Measurements from ENCODE around the gene CAPN12.

Gene CAPN12

GRCh38 chr19:38737921-38738737, 6.1 kb downstream of the CAPN12 start:
- no peak for DNase-seq

- DNase-seq = peak in 2 of 6 experiments; percentile 23 to 30
Measured at GRCh38 chr19:38737281-38737865, 6.9 kb downstream of the CAPN12 start.

DNA sequence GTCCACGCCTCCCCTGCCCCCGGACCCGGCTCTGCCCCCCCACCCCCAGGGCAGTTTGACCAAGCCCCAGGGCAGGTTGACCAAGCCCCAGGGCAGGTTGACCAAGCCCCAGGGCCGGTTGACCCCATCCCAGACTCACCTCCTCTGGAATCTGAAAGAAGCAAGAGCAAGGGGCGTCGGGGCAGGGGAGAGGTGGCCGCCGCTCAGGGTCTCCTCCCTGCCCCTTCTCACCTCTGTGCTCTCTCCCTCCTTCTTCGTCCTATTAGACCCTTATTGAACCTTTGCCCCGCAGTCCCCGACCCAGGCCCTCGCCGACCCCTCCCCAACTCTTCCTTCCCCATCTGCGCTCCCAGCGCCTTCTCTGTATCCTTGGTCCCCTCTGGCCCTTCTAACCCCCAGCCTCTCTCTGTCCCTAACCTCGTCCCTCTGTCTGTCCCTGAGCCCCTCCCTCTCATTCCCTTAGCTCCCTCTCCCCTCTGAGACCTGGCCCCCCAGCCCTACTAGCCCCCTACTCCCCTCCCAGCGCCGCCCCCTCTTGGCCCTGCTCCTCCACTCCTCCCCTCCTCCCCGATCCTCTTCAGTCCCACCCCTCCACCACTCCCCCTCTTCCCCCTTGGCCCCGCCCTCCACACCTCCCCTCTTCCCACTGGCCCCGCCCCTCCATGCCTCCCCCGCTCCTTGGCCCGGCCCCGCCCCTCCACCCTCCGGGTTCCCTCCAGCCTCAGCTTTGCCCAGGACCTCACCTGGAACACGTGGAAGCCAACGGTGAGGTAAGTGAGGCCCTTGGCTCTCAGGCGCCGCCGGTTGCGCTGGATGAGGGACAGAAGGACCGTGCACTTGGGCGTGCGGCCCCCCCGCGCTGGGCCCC, 7.6 kb downstream of the CAPN12 start:
- DNase-seq = peak in 5 of 6 experiments; percentile 30 to 56 (median 45)

- peak in 5 of 6 experiments; percentile 17 to 49 (median 36) for DNase-seq
Measured at GRCh38 chr19:38736036-38736412, 8.2 kb downstream of the CAPN12 start.

DNA sequence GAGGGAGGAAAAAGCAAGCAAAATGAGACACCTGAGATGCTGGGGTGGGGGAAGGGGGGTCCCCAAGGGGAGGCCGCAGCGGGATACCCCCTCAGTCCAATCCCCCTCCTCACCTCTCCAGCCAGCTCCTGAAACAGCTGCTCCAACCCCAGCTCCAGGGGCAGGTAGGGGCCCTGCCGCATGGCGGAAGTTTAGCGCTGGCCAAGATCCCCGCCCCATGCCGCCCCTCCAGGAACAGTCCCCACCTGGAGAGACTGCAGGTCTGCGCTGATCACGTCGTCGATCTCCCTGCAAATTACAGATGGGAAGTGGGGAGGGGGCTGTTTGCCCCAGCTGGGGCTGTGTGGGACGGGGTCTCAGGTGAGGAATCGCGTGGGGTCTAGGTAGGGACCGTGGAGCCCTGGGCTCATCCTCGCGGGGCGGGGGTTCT, 9.0 kb downstream of the CAPN12 start:
- peak in 4 of 6 experiments; percentile 18 to 57 (median 41) for DNase-seq

DNA sequence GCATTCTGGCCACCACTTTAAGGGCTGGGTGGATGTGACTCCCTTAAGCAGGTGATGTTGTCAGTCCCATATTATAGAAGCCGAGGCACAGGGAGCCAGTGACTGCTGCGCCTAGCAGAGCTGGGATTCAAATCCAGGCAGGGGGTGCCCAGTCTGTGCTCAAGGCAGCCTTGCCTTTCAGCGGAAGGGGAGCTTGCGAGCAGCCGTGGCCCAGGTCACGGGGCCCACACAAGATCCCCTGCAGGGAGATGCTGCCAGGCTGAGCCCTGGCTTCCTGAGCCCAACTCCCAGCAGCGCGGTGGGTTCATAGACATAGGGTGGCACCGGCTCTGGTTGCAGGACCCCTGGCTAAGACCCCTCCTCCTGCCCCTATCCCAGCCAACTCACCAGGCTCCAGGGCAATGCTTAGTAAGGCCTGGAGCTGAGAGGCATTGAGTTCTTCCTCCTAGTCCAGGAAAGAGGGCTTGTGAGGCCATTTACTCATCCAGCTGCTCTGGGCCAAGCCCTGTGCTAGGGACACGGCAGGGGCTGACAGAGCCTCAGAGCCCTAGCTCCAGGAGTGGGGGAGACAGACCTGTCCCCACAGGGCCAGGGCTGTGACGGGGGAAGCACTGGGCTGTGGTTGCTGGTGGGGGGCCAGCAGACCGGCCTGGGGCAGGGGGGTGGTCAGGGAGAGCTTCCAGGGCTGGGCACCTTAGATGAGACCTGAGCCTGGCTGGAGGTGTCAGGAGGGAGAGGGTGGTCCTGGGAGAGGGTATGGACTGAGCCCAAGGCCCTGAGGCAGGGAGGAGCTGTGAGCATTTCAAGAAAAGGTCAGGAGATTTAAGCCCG, 9.6 kb downstream of the CAPN12 start:
- peak in 5 of 6 experiments; percentile 10 to 57 (median 22) for DNase-seq

DNA sequence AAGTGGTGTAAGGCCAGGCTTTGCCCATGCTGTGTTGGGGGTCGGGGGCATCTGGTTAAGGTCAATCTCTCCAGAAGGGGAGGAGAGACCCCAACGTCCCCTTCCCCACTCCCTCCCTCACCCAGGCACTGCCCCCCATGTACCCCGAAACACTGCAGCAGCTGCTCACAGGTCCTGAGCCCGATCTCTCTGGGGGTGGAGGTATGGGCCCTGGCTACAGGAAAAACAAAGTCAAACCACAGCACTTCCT, 10.2 kb downstream of the CAPN12 start:
- DNase-seq = no peak

DNA sequence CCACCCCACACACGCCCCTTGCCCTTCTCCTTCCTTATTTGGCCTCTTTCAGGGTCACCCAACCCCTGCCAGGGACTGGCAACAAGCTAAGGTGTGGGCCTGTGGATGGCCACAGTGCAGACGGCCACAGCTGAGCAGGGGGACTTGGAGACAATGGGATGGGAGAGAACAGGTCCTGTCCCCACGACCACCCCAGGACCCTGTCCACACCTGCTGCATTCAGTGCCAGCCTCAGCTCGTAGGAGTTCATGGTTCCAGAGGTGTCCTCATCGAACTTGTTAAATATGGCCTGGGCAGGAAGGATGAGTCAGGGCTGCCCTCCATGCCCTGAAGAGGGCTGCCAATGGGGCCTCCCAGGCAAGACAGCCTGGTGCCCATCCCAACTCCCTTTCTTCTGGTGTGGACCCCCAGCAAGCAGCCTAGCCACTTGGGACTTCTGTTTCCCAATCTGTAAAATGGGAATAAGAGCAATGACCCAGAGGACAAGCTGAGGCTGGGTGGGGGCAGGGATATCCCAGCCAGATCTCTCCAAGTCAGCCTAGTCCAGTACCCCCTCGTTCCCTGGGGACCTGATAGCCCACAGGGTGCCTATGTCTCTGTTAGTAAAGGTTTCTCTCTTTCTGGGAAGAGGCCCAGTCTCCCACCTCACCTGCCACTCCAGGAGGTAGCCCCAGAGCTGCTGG, 10.6 kb downstream of the CAPN12 start:
- no peak for DNase-seq

GRCh38 chr19:38733241-38733492, 11.1 kb downstream of the CAPN12 start:
- DNase-seq = no peak

DNA sequence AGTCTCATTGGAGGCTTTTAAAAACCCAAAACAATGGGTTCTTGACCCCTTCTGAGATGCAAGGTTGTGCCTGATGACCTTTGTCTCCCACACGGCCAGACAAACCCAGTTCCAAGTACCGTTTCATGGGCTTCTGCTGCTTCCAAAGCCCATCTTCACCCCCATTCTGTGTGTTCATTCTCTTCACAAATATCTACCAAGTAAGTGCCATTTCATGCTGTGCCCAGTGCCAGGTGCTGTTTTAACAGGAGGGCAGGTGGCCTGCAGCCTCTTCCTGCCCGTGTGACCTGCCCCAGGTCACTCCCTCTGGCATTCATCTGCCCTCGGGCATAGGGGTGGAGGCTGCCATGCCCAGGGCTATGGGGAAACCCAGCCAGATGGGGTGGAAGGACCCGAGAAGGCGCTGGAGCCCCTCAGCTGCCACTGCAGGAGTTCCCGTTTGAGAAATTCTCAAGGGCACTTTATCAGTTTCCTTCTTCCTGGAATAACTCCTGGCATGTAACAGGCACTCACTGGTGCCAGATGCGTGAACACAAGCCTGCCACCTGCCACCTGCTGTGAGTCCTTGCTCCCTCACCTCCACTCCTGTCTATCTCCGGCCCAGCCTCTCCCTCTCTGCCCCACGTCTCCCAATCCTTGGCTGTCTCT, 12.5 kb downstream of the CAPN12 start:
- DNase-seq = peak in 1 of 6 experiments; percentile 9

DNA sequence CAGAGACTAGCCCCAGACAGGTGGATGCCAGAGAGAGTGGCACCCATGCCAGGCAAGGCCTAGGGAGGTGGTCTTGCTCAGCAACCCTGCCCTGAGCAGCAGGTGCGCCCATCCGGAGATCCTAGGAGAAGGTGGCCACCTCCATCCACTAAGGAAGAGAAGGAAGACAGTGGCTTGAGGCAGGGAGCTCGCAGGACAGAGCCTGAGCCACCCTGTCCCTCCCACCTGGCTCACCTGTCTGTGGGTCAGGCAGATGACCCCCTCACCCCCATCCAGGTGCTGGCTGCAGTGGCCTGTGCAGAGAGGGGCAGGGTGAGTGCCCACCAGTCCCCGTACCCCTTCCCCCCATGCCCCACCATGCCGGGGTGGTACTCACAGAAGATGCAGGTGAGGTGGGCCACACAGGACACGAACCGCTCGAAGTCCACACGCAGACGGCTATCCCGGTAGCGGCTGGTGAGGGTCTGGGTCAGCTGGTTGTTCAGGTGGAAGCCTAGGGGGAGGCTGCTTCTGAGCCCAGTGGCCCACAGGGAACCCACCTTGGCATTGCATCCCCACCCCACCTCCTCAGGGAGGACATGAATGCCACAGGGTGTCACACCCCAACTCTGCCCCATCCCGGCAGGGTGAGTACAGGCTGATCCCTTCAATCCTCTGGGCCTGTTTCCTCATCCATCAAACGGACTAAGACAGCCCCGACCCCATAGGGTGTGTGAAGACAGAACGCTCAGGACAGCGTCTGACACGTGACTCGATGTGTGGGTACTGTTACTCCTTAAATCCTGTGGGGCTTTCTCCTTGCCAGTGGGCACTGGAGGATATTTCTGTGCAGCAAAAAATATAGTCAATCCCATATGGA, 13.3 kb downstream of the CAPN12 start:
- DNase-seq = no peak

DNA sequence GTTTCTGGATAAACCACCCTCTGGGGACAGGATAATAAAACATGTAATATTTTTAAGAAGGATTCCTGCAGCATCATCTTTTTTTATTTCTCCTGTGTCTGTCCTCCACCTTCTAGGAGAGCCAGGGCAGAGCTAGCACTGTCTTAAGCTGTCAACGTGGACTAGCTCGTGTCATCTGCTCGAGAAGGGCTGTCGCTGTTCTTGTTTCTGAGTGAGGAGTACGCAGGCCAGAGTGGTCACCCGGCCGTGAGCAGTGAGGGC, 13.9 kb downstream of the CAPN12 start:
- DNase-seq = no peak

- DNase-seq = peak; percentile 52 to 79 (median 69)
Measured at GRCh38 chr19:38729653-38730469, 14.4 kb downstream of the CAPN12 start.

DNA sequence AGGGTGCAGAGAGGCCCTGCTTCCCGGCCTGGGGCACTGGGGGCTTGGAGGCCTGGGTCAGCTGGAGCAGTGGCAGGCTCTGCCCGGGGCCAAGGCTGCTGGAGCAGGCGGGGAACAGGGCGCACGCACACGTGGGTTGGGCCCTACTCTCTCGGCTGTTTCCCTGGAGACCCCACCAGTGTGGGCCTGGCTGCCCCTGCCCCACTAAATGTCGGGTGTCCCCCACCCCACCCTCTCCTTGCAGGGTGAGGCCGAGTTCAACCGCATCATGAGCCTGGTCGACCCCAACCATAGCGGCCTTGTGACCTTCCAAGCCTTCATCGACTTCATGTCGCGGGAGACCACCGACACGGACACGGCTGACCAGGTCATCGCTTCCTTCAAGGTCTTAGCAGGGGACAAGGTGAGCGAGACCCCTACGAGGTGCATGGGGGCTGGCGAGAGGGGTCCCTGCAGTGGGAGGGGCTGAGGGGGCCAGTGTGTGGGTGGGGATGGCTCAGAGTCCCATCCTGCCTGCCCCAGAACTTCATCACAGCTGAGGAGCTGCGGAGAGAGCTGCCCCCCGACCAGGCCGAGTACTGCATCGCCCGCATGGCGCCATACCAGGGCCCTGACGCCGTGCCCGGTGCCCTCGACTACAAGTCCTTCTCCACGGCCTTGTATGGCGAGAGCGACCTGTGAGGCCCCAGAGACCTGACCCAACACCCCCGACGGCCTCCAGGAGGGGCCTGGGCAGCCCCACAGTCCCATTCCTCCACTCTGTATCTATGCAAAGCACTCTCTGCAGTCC, 15.3 kb downstream of the CAPN12 start:
- no peak for DNase-seq

GRCh38 chr19:38727868-38728660, 16.2 kb downstream of the CAPN12 start:
- DNase-seq = no peak

DNA sequence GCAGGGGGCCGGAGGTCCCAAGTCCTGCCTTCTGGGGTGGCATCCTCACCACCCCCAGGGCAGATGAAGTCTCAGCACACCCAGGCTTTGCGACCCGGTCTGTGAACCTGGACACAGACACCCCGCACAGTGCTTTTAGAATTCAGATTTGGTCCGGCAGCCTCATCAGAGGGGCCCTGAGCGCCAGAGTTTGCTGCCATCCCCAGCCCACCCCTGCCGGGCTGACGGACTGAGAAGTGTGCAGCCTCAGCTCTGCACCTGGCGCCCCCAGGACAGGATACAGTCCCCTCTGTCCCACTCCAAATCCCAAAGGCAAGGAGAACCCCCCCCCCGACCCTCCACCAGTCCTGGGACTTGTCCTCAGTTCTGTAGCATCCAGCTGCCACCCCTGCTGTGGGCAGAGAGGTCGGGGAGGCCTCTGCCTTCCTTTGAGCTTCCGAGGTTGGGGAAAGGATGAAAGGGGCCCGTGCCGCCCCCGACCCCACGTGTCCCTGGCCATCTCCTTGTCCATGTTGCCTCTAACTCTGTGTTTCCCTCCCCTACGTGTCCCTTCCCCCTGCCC, 16.9 kb downstream of the CAPN12 start:
- DNase-seq = no peak

- no peak for DNase-seq
Measured at GRCh38 chr19:38726761-38727301, 17.4 kb downstream of the CAPN12 start.

GRCh38 chr19:38726284-38726673, 18.0 kb downstream of the CAPN12 start:
- no peak for DNase-seq

All from stimulated activated naive CD4-positive, alpha-beta T cell (primary cell).